MV-4-11 (cell line): ENCODE data around the gene SPIB.
"Not testable (repeated sequence)": the region's sequence is repeated elsewhere in the genome, so short reads cannot be mapped to it uniquely, and the experiment has no call there.

ENCODE experiments used
- DNase-seq: peaks from one replicate; lab custom pipeline; 2025; lab: John Stamatoyannopoulos, UW

The SPIB gene

DNA sequence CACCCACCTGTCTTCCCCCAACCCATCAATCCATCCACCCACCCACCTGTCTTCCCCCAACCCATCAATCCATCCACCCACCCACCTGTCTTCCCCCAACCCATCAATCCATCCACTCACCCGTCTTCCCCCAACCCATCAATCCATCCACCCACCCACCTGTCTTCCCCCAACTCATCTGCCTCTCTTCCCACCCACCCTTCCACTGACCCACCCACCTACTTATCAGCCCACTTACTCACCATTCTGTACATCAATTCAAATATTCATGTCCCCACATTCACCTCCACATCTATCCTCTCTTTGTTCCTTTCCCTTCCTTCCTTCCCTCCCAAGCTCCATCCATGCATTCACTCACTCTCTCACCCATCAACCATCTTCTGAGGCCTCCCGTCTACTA lies 20.4 kb downstream of the SPIB start:
- not testable (repeated sequence) for DNase-seq

DNA sequence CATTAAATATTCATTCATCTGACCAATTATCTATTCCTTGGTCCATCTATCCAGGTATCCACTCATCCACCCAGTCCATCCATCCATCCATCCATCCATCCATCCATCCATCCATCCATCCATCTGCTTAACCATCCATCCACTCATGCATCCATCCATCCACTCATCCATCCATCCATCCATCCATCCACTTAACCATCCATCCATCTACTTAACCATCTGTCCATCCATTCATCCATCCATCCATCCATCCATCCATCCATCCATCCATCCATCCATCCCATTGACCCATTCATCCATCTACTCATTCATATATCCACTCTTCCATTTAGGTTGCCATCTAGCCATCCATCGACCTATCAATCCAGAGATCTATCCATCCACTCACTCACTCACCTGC lies 25.3 kb downstream of the SPIB start:
- DNase-seq: no peak

DNA sequence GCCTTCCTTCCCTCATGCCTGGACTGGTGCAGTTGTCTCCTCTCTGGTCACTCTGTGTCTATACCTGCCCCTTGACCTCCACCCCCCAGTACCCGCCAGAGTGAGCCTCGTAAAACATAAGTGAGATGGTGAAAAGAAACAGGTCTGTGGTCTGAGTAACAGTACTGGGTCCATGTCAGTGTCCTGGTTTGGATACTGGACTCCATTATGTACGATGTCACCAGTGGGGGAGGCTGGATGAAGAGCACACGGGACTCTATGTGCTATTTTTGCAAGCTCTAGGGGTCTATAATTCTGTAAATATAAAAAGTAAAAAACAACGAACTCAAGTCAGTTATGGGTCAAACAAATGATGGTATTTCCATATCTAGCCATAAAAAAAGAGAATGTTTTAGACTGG lies 28.3 kb downstream of the SPIB start:
- no peak for DNase-seq

DNA sequence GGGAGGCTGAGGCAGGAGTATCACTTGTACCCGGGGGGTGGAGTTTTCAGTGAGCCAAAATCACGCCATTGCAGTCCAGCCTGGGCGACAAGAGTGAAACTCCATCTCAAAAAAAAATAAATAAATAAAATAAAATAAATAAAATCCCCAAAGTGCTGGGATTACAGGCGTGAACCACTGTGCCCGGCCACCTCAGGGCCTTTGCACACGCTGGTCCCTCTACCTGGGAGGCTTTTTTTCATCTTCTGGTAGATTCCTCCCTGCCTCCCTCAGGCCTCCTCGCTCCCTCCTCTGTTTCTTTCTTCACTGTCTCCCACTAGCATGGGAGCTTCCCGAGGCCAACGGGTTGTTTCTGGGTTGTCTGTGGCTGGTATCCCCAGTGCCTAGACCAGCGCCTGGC lies 29.0 kb downstream of the SPIB start:
- DNase-seq: no peak

DNA sequence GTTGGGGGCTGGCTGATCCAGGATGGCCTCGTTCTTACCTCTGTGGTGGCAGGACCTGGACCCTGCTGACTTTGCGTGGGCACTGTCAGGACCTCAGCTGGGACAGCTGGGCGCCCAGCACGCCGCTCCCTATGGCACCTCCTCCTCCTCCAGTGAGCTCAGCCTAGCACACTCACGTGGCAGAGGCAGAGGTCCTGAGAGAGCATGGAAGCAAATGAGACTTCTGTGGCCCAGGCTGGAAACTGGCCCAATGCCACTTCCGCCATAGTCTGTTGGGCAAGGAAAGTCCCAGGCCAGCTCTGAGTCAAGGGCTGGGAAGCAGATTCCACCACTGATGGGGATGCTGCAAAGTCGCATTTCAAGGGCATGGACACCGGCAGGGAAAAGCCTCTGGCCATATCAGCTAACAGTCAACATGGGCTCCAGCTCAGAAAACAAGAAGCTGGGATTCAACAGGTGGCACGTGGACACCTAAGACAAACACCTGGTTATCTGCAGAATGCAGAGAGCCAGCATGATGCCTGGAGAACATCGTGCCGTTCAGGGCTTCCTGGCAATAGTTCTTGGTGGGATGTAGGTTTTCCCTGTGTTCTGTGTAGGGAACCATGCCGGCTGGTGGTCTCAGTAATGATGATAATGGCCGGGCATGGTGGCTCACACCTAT lies 30.6 kb downstream of the SPIB start:
- DNase-seq: no peak

DNA sequence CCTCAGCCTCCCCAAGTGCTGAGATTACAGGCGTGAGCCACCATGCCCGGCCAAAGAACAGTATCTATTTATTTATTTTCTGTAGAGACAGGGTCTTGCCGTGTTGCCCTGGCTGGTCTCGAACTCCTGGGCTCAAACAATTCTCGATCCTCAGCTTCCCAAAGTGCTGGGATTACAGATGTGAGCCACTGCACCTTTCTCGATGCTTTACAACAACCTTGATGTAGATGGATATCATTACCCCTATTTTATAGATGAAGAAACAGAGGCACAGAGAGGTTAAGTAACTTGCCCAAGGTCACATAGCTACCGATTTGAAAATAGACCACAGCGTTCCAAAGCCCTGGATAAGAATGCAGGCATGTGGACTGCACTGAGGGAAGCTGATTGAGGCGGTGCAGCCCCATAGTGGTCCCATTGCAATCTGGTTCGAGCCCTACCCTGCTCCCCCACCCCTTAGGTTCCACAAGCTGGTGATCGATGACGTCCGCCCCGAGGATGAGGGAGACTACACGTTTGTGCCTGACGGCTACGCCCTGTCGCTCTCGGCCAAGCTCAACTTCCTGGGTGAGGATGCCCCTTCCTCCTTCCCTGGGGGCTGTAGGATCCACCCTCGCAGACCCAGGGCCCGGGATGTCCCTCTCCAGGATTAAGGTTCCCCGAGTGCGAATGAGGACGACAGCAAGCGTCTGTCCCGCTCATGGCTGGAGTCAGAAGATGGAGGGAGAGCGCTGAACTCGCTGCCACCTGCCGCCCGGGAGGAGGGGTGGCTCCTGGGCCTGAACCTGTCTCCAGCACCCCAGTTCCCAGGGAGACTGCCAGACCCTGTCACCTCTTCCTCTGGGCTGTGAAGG lies 31.9 kb downstream of the SPIB start:
- no peak for DNase-seq

DNA sequence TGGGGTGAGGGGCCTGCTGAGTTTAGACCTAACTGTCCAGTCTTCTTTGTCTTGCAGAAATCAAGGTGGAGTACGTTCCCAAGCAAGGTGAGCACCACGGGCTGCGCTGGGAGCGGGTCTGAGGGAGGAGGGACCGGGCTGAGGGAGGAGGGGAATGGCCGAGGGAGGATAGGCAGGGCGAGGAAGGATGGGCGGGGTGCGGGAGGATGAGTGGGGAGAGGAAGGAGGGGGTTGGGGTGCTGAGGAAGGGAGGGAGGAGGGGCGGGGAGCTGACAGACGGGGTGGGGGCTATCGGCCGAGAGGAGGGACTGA lies 32.4 kb downstream of the SPIB start:
- no peak for DNase-seq

DNA sequence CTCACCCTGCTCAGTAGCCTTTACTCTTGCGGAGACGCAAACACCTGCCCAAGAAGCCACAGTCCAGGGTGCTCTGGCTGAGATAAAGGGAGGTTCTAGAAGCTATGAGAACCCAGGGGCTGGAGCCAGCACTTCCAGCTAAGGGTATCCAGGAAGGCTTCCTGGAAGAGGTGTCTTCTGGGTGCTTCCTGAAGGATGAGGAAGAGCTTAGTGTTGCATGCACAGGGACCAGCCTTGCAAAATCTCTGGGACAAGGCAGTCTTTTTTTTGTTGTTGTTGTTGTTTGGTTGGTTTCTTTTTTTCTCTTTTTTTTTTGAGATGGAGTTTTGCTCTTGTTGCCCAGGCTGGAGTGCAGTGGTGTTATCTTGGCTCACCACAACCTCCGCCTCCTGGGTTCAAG lies 34.5 kb downstream of the SPIB start:
- no peak for DNase-seq

DNA sequence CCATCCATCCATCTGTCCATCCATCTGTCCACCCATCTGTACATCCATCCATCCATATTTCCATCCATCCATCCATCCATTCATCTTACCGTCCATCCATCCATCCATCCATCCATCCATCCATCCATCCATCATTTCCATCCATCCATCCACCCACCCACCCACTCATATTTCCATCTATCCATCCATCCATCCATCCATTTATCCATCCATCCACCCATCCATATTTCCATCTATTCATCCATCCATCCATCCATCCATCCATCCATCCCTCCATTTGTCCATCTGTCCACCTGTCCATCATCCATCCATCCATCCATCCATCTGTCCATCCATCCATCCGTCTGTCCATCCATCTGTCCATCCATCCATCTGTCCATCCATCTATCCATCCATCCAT lies 37.3 kb downstream of the SPIB start:
- DNase-seq: no peak

DNA sequence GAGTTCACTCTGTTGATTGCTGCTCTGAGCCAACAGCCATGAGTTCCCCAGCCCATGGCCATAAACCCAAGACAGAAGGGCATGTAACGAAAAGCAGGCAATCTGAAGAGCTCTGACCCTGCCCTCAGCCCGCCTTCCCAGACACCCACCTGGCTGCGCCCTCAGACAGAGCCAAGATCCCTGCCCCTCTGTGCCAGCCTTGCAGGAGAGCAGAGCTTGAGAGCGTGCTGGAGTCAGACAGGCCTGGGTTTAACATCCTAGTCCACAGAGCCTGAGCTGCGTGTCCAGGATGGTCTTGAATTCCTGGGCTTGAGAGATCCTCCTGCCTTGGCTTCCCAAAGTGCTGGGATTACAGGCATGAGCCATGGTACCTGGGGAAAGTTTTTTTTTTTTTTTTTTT lies 38.6 kb downstream of the SPIB start:
- no peak for DNase-seq

DNA sequence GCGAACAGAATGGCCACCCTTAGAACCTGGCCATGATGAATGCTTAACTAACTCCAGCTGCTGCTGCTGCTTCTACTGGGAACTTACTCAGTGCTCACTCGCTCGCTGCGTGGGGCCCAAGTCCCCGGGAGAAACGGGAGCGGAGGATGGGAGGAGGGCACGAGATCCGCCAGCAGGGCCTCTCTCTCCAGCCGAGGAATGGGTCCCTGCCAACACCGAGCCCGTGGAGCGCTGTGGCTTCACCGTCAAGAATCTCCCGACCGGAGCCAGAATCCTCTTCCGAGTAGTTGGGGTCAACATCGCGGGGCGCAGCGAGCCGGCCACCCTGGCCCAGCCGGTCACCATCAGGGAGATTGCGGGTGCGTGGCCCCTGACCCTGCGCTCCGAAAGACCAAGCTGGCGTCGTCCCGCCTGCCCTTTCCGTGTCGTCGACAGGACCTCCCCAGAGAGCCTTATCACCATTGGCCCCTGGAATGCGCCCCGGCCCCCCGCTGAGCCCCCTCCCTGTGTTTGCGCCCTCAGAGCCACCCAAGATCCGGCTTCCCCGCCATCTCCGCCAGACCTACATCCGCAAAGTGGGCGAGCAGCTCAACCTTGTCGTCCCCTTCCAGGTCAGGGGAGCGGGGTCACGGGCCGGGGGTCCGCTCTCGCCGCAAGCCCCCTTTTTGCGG lies 39.8 kb downstream of the SPIB start:
- no peak for DNase-seq

DNA sequence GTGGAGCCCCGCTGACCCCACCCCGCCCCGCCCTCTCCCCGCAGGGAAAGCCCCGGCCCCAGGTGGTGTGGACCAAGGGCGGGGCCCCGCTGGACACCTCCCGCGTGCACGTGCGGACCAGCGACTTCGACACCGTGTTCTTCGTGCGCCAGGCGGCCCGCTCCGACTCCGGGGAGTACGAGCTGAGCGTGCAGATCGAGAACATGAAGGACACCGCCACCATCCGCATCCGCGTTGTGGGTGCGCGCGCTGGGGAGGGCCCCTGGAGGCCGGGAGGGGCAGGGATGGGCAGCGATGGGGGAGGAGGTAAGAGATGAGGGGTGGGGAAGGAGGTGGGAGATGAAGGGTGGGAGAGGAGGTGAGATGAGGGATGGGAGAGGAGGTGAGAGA lies 40.3 kb downstream of the SPIB start:
- no peak for DNase-seq

DNA sequence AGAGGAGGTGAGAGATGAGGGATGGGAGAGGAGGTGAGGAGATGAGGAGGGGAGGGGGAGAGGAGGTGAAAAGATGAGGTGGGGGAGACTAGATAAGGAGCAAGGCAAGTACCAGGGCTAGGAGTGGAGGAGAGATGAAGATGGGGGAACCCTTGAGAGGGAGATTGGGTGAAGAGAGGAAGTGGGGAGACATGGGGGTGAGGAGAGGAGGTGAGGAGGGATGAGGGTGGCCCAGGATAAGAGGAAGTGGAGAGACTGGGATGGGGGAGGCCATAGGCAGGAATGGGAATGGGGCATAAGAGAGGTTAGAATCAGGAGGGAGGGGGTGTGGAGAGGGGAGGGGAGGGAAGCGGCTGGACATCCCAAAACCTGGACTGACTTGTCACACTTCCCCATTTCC lies 40.9 kb downstream of the SPIB start:
- no peak for DNase-seq

DNA sequence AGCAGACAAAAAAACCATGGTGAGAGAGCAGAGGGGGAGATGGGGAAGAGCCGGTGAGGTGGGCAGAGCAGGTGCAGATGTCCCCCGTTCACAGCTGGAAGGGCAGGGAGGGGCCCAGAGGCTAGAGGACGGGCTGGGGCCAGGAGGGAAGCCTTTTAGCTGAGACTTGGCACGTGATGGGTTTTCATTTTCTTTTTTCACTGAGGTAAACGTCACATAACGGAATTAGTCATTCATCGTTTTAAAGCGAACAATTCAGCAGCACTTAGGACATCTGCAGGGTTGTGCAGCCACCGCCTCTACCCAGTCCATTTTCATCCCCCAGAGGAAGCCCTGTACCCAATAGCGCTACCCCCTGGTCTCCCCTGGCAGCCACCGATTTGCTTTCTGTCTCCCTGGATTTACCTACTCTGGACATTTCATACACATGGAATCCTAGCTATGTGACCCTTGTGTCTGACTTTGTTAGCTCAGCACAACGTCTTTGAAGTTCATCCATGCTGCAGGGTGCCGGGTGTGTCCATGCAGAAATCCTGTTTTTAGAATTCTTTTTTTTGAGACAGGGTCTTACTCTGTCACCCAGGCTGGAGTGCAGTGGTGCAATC lies 41.5 kb downstream of the SPIB start:
- DNase-seq: peak; percentile 73

DNA sequence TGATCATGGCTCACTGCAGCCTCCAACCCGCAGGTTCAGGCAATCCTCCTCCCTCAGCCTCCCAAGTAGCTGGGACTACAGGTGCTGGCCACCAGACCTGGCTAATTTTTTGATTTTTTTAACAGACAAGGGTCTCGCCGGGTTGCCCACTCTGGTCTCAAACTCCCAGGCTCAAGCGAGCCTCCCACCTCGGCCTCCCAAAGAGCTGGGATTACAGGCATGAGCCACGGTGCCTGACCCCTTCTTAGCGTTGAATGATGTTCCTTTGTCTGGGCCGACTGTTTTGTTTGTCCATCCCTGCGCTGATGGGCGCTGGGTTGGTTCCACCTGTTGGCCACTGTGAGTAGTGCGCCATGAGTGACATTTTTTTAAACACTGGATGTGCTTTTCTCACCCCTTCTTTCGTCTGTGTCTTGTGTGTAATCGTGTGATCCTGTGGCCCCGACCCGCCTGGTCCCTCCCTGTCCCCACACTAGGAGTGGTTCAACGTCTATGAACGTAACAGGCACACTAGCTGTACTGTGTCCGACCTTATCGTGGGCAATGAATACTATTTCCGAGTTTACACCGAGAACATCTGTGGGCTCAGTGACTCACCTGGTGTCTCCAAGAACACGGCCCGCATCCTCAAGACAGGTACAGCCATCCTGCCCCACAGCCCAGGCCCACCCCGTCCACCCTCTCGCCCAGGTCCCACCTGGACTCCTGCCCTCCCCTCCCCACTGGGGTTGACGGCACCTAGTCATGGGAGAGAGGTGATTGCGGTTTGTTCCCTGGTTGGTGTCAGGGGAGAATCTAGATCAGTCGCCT lies 42.5 kb downstream of the SPIB start:
- DNase-seq: peak; percentile 75

DNA sequence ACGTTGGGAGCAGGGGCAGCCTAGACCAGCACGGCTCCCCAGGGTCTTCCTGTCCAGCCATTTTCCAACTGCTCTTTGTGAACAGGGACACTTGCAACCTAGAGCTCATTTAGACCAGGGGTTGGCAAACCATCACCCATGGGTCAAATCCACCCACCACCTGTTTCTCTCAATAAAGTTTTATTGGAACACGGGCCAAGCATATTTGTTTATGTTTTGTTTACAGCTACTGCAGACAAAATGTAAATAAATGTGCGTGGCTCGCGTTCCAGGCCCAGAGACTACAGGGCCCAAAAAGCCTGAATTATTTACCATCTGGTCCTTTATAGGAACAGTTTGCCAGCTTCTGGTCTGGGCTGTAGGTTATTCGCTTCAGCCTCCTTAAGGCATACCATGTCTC lies 44.2 kb downstream of the SPIB start:
- no peak for DNase-seq

DNA sequence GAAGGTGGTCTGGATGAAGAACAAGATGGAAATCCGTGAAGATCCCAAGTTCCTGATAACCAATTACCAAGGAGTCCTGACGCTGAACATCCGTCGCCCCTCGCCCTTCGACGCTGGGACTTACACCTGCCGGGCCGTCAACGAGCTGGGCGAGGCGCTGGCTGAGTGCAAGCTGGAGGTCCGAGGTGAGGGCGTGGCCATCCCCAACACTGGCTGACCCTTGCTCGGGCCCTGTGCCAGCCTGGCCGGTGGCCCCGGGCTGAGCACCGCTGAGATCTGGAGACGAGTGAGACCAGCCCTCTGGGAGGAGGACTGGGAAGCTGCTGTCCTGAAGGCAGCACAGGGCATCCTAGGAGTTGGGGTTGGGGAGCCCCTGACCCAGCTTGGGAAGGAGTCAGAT lies 45.6 kb downstream of the SPIB start:
- no peak for DNase-seq

DNA sequence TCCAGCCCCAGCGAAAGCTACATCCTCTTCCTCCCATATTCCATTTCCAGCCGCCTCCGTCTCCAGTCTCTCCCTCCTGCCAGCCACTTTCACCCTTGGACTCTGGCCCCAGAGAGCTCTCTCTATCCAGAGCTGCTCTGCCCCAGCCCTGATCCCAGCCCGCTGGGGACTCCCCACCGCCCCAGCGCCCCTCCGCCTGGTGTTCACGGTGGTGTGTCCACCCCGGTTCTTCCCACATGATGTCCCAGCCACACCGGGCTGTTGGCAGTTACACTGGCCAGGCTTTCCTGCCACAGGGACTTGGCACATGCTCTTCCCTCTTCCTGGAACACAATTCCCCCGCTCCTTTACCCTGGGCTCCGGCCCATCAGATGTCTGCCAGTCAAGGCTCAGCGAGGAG lies 46.3 kb downstream of the SPIB start:
- DNase-seq: no peak

DNA sequence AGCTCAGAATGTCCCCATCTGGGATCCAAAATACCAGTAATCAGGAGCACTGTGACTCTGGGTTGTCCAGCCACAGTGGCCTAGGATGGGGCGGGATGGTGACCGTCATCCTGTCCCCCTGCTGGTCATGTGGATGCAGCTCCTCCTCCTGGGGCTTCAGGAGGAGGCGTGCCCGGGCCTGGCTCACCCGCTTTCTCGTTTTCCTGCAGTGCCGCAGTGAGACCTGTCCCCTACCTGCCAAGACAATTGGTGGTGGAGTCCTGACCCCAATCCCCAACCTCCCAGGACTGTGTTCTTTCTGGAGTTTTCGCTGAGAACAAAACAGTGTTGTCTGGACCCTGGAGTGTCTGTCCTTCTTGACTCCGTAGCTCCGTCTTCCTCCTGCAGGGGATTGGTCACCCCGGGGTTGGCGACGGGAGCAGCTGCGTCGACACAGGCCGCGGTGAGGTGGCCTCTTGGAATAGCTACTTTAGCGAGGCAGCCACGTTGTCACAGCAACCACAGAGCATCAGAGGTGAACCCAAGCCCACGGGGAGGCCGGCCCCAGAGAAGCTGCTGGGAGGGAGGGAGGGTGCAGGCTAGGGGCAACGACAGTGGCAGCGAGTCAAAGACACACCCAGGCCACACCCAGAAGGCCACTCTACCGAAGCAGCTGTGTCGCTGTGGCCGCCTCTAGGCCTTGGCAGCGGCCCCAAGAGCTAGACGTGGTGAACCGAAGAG lies 47.4 kb downstream of the SPIB start:
- peak; percentile 16 for DNase-seq

DNA sequence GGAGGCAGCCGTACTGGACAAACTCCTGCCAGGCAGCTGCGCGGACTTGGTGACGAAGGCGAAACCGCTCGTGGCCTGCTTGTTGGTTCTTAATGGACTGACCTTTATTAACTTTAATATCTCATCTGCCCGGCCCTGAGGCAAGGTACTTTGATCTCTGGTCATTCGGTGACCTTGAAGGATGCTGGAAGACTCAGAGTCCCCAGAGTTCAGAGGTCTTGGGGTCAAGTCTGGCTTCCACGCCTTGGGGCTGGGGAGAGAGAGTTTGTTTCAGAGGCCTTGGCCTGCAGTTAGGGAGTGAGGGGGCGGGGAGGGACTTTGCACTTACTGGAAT lies 47.9 kb downstream of the SPIB start:
- no peak for DNase-seq

DNA sequence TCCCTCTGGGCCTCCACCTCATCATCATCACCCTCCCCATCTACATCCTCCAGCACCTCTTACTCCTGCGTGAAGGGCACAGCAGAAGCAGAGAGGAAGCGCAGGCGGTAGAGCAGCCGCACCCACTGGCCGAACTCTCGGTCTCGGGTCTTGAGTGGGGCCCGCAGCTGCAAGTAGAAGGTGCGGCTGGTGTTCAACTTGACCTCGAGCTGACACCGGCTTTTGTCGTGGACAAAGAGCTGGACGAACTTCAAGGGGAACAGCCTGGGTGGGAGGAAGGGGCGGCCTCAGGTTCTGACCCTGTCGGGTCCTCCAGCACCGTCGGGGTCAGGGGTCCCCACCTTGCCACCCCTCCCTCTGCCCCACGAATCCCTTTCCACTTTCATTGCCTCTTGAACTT lies 48.8 kb downstream of the SPIB start:
- DNase-seq: no peak

DNA sequence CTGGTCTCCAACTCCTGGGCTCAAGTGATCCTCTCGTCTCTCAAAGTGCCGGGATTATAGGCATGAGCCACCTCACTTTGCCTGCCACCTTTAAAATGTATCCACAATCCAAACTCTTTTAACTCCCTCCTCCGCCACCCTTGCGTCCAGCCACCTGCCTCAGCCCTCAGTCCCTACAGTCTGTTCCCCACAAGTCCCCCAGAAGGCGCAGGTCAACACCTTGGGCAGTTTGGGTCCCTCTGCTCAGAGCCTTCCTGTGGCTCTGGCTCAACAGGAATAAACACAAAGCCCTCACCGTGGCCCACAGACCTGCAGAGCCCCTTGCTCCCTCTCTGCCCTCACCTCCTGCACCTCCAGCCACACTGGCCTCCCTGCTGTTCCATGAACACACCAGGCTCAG lies 50.1 kb downstream of the SPIB start:
- no peak for DNase-seq
